Mammary epithelial cell (primary cell): ENCODE measurements around the gene SIGLEC8.

Experiments
- EZH2 ChIP-seq: IDR thresholded peaks from 2 replicates; pipeline ENCODE4 v1.6.1; 2012; ENCODE audit warnings: low read length, inconsistent platforms, borderline replicate concordance
- TF ChIP-seq, protein P1 (sequence below), 2 donors: IDR thresholded peaks in 1 of 2; conservative IDR thresholded peaks in 1 of 2; 2 replicates each; pipeline ENCODE4 v1.5.1; 2011 to 2012; ENCODE audit warnings: inconsistent platforms in 2 of 2, low read length in 2 of 2, mild to moderate bottlenecking in 2 of 2, control low read depth in 1 of 2, low read depth in 1 of 2; ENCODE audit not compliant: insufficient read depth in 1 of 2; ENCODE audit errors: extremely low read depth in 1 of 2

DNA sequence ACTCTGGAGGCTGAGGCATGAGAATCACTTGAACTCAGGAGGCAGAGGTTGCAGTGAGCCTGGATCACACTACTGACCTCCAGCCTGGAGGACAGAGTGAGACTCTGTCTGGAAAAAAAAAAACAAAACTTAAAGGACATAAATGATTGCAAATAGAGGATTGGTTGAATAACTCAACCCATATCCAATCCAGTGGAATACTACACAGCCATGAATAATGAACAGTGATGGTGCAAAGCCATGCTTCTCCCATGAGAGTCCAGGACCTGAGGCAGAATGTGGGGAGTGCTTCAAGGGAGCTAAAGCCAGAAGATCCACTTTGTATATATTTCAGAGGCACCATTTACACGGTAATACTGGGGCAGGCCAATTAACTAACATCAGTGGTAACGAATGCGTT lies 17.9 kb upstream of the SIGLEC8 start:
- TF ChIP-seq, protein P1, sequence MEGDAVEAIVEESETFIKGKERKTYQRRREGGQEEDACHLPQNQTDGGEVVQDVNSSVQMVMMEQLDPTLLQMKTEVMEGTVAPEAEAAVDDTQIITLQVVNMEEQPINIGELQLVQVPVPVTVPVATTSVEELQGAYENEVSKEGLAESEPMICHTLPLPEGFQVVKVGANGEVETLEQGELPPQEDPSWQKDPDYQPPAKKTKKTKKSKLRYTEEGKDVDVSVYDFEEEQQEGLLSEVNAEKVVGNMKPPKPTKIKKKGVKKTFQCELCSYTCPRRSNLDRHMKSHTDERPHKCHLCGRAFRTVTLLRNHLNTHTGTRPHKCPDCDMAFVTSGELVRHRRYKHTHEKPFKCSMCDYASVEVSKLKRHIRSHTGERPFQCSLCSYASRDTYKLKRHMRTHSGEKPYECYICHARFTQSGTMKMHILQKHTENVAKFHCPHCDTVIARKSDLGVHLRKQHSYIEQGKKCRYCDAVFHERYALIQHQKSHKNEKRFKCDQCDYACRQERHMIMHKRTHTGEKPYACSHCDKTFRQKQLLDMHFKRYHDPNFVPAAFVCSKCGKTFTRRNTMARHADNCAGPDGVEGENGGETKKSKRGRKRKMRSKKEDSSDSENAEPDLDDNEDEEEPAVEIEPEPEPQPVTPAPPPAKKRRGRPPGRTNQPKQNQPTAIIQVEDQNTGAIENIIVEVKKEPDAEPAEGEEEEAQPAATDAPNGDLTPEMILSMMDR (conservative IDR thresholded peaks at IDR 0.05 in 1 of 2, IDR thresholded peaks at IDR 0.05 in 1 of 2; ENCODE audit: extremely low read depth in 1 of 2, insufficient read depth in 1 of 2, low read depth in 1 of 2, low read length in 2 of 2) = no peak
- TF ChIP-seq EZH2 = no peak
